ENCODE data around the gene PTPRG. TPM values are rescaled to one million over a fixed set of nuclear protein-coding genes. Genes with fewer than 3 reads are reported as not detected.

Gene PTPRG
- total and polyA plus RNA-seq, 2 of the 13 experiments (the other 11 are each of a cell fraction or from before 2014, with no cell fraction given) = 8.0 to 25.3 TPM

DNA sequence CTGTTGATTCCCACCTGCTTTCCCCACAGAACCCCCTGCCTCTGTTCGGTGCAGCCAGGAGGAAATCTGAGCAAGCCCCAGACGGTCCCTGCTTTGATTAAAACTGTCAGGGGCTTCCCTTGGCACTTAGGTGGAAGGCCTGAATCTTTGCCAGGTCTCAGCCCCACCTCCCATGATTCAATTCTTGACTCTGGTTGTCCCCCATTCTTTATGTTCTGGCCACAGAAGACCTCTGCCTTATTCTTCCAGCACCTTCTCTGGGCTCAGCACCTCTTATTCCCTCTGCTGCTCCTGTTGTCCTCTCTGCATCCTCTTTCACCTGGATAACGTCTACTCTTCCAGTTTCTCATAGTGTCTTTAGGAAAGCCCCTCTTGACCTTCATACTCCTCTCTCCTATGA lies 349.4 kb downstream of the PTPRG start:
- H3K9me3 ChIP-seq (ENCODE audit: low read length) = no peaks in the 10 kb centered on the region
- WGBS (ENCODE audit: low lambda C conversion rate) = 96% methylated on average over 3 of the region's 3 CpGs
- no peak overlapping the region for H3K9ac ChIP-seq (ENCODE audit: insufficient read depth, low read depth, low read length)
- ATAC-seq = no peak
- no peaks in the 10 kb centered on the region for H3K27me3 ChIP-seq (ENCODE audit: control insufficient read depth in 1 of 2, insufficient read depth in 2 of 2, low read length in 2 of 2)
- POLR2A ChIA-PET = no interaction called here
- H3K36me3 ChIP-seq (replicated peaks in 1 of 2; ENCODE audit: control insufficient read depth in 1 of 2, insufficient read depth in 2 of 2, low read length in 2 of 2) = no peaks in the 10 kb centered on the region
- no peak for DNase-seq (ENCODE audit: low spot score)
- H3K4me2 ChIP-seq (ENCODE audit: low read depth, low read length) = no peak overlapping the region
- TF ChIP-seq, protein P1, sequence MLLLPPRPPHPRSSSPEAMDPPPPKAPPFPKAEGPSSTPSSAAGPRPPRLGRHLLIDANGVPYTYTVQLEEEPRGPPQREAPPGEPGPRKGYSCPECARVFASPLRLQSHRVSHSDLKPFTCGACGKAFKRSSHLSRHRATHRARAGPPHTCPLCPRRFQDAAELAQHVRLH (CRISPR knock-in tag; IDR thresholded peaks at IDR 0.05; ENCODE audit: borderline replicate concordance, low read depth) = no peak
- TF ChIP-seq RARG (CRISPR knock-in tag; IDR thresholded peaks at IDR 0.05; ENCODE audit: low read depth) = no peak
- TF ChIP-seq HOXA9 (CRISPR knock-in tag; IDR thresholded peaks at IDR 0.05; ENCODE audit: borderline replicate concordance) = no peak
- no peak for TF ChIP-seq NFKB2 (CRISPR knock-in tag; IDR thresholded peaks at IDR 0.05; ENCODE audit: borderline replicate concordance)
- TF ChIP-seq, protein P2, sequence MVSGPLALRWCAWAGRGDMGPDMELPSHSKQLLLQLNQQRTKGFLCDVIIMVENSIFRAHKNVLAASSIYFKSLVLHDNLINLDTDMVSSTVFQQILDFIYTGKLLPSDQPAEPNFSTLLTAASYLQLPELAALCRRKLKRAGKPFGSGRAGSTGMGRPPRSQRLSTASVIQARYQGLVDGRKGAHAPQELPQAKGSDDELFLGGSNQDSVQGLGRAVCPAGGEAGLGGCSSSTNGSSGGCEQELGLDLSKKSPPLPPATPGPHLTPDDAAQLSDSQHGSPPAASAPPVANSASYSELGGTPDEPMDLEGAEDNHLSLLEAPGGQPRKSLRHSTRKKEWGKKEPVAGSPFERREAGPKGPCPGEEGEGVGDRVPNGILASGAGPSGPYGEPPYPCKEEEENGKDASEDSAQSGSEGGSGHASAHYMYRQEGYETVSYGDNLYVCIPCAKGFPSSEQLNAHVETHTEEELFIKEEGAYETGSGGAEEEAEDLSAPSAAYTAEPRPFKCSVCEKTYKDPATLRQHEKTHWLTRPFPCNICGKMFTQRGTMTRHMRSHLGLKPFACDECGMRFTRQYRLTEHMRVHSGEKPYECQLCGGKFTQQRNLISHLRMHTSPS (CRISPR knock-in tag; IDR thresholded peaks at IDR 0.05; ENCODE audit: low read depth) = no peak
- TF ChIP-seq ZNF780A (CRISPR knock-in tag; IDR thresholded peaks at IDR 0.05) = no peak
- no peak for TF ChIP-seq RBAK (CRISPR knock-in tag; IDR thresholded peaks at IDR 0.05)
- TF ChIP-seq, protein P3, sequence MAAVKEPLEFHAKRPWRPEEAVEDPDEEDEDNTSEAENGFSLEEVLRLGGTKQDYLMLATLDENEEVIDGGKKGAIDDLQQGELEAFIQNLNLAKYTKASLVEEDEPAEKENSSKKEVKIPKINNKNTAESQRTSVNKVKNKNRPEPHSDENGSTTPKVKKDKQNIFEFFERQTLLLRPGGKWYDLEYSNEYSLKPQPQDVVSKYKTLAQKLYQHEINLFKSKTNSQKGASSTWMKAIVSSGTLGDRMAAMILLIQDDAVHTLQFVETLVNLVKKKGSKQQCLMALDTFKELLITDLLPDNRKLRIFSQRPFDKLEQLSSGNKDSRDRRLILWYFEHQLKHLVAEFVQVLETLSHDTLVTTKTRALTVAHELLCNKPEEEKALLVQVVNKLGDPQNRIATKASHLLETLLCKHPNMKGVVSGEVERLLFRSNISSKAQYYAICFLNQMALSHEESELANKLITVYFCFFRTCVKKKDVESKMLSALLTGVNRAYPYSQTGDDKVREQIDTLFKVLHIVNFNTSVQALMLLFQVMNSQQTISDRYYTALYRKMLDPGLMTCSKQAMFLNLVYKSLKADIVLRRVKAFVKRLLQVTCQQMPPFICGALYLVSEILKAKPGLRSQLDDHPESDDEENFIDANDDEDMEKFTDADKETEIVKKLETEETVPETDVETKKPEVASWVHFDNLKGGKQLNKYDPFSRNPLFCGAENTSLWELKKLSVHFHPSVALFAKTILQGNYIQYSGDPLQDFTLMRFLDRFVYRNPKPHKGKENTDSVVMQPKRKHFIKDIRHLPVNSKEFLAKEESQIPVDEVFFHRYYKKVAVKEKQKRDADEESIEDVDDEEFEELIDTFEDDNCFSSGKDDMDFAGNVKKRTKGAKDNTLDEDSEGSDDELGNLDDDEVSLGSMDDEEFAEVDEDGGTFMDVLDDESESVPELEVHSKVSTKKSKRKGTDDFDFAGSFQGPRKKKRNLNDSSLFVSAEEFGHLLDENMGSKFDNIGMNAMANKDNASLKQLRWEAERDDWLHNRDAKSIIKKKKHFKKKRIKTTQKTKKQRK (IDR thresholded peaks at IDR 0.05; ENCODE audit: low read length) = no peak
- no peaks in the 10 kb centered on the region for H3K4me1 ChIP-seq (ENCODE audit: insufficient read depth, low read length)
- no peaks in the 10 kb centered on the region for H3K79me2 ChIP-seq (ENCODE audit: insufficient read depth, low read length)
- no peak overlapping the region for H3K4me3 ChIP-seq (replicated peaks in 1 of 3; ENCODE audit: insufficient read depth in 1 of 3, low read depth in 2 of 3, low read length in 3 of 3)
- in situ Hi-C loops (cut with HindIII; ENCODE audit: extremely low pct_ligation_motif_present, low pct_unique_long_range_greater_than_20kb) (no loop called here), intact Hi-C loops (cut with micrococcal nuclease; ENCODE audit: unreplicated experiment) (no loop called here)
- CTCF ChIA-PET (ENCODE audit: low intra/inter-chr PET ratio, low total read pairs) = no interaction called here
- FAIRE-seq = no peak
- no TSS peak for BruUV-seq (replicated peaks)
- H3K27ac ChIP-seq (ENCODE audit: extremely low read length, insufficient read depth, low read length) = no peak overlapping the region
- H2AFZ ChIP-seq (ENCODE audit: low read length) = no peak overlapping the region
- H4K20me1 ChIP-seq (ENCODE audit: insufficient read depth, low read length) = no peaks in the 10 kb centered on the region

Measured in HepG2 (cell line).